Mesendoderm (in vitro differentiated cells): ENCODE measurements around the gene CD300LF.

Experiments used
- DNase-seq: peaks from one replicate; pipeline ENCODE4 v3.0.0; 2013
- H2AK5ac ChIP-seq: 2 replicates; pipeline ENCODE4 v1.6.1; 2013; ENCODE audit warnings: low read length, inconsistent platforms
- H2BK120ac ChIP-seq: 2 replicates; pipeline ENCODE4 v1.6.1; 2013; ENCODE audit warnings: low read depth, mild to moderate bottlenecking, low read length, moderate library complexity, mixed read lengths
- H2BK15ac ChIP-seq: replicated peaks from 2 replicates; pipeline ENCODE4 v1.6.1; 2013; ENCODE audit warnings: low read depth, mild to moderate bottlenecking, moderate library complexity
- H2BK5ac ChIP-seq: 2 replicates; pipeline ENCODE4 v1.6.1; 2013; ENCODE audit warnings: low read length, inconsistent platforms
- H3K18ac ChIP-seq: 2 replicates; pipeline ENCODE4 v1.6.1; 2013; ENCODE audit warnings: mild to moderate bottlenecking, low read length, mixed read lengths
- H3K23ac ChIP-seq: one replicate; pipeline ENCODE4 v1.6.1; 2013; ENCODE audit warnings: low read length
- H3K27ac ChIP-seq: 2 replicates; pipeline ENCODE4 v1.5.1; 2013; ENCODE audit warnings: low read depth, mild to moderate bottlenecking, inconsistent platforms, low read length, moderate library complexity
- H3K27me3 ChIP-seq: 2 replicates; pipeline ENCODE4 v1.6.1; 2013; ENCODE audit warnings: low read length, control low read depth, mild to moderate bottlenecking, inconsistent platforms; ENCODE audit not compliant: insufficient read depth, poor library complexity
- H3K36me3 ChIP-seq: 2 replicates; pipeline ENCODE4 v1.6.1; 2013; ENCODE audit warnings: low read length, inconsistent platforms; ENCODE audit not compliant: control insufficient read depth, insufficient read depth
- H3K4ac ChIP-seq: one replicate; pipeline ENCODE4 v1.6.1; 2013; ENCODE audit warnings: low read depth, mild to moderate bottlenecking, low read length, moderate library complexity
- H3K4me1 ChIP-seq: 2 replicates; pipeline ENCODE4 v1.6.1; 2013; ENCODE audit warnings: low read depth, low read length, inconsistent platforms; ENCODE audit not compliant: control insufficient read depth
- H3K4me2 ChIP-seq: 2 replicates; pipeline ENCODE4 v1.6.1; 2013; ENCODE audit warnings: low read length
- H3K4me3 ChIP-seq: 2 replicates; pipeline ENCODE4 v1.5.1; 2013; ENCODE audit warnings: mild to moderate bottlenecking, low read length
- H3K56ac ChIP-seq: one replicate; pipeline ENCODE4 v1.6.1; 2013; ENCODE audit warnings: low read length
- H3K79me1 ChIP-seq: 2 replicates; pipeline ENCODE4 v1.6.1; 2013; ENCODE audit warnings: low read length, inconsistent platforms
- H3K79me2 ChIP-seq: 2 replicates; pipeline ENCODE4 v1.6.1; 2013; ENCODE audit warnings: mild to moderate bottlenecking, low read length; ENCODE audit not compliant: control insufficient read depth, insufficient read depth
- H3K9ac ChIP-seq: 2 replicates; pipeline ENCODE4 v1.6.1; 2013; ENCODE audit warnings: low read length, inconsistent platforms
- H4K5ac ChIP-seq: one replicate; pipeline ENCODE4 v1.6.1; 2013; ENCODE audit warnings: low read length
- H4K8ac ChIP-seq: one replicate; pipeline ENCODE4 v1.6.1; 2013; ENCODE audit warnings: low read depth, mild to moderate bottlenecking, control low read depth, low read length, moderate library complexity
- WGBS: extraction: QIAGEN DNeasy Blood & Tissue Kit; methylation state at CpG from one replicate; pipeline ENCODE4 v1.1.7; 2013; ENCODE audit warnings: low lambda C conversion rate, missing lambda C conversion rate; ENCODE audit not compliant: insufficient coverage; ENCODE audit errors: extremely low coverage; 5-methylcytosine and 5-hydroxymethylcytosine counted together

CD300LF gene

DNA sequence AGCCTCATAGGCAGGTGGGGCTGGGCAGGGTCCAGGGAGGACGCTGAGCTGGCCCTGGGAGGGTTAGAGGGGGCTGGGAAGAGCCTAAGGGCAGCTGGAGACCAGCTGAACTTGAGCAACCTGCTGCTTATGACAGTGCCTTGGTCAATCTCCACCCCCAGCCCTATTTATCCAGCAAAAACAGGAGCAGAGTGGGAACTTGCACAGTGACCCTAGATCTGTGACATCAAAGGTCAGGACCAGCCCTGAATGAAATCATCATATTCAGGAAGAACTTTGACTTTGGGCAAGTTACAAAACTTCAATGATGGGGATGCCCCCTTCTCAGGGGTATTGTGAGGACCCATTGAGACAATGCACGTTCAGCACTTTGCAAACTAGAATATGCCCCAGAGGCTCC, 9.4 kb downstream of the CD300LF start:
- Histone ChIP-seq H3K23ac (no peak overlapping the region), H2AK5ac (no peak overlapping the region), H3K36me3 (no peaks in the 10 kb centered on the region), H3K79me1 (no peaks in the 10 kb centered on the region), H2BK15ac (no peak overlapping the region), H2BK120ac (no peak overlapping the region), H3K56ac (no peak overlapping the region), H3K4me2 (no peak overlapping the region), H3K27me3 (no peaks in the 10 kb centered on the region), H3K27ac (no peak overlapping the region), H3K4me3 (no peak overlapping the region), H2BK5ac (no peak overlapping the region), H4K5ac (no peak overlapping the region), H3K79me2 (no peaks in the 10 kb centered on the region), H3K18ac (no peak overlapping the region), H3K4ac (no peak overlapping the region), H4K8ac (no peak overlapping the region), H3K9ac (no peak overlapping the region), H3K4me1 (no peaks in the 10 kb centered on the region)
- WGBS, result no CpG with 5 or more reads among the region's 2 CpGs
- no peak for DNase-seq

DNA sequence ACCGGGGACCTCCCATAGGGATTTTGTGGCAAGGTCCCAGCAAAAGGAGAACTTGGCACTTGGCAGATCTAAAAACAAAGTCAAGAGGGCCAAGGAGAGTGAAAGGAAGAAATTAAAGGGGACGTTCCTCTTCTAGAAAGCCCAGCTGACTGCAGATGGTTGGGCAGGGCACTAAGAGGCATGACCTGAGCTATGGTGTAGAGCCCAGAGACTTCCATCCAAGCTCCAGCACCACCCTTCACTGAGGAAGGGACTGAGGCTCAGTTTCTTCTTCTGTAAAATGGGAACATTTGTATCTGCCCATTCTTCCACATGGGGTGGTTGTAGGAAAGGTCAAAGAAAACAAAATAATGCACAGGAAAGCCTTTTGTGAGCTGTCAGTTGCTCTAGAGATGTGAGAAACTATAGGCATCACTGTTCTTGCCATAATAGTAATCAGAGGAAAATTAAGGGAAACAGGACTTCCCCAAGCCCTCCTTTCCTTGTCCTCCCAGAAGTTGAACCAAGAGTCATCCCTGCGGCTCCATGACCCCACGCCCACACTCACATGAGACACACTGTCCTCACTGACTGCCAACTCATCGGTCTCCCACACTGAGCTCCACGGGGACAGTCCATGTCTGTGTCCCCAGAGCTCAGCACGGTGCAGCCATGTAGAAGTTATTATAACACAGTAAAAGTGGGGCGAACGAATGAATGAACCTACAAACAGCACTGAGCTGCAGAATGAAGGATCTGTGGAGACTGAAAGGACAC, 10.4 kb downstream of the CD300LF start:
- no peak overlapping the region for H3K4me3 ChIP-seq
- no peaks in the 10 kb centered on the region for H3K79me1 ChIP-seq
- no peak overlapping the region for H3K27ac ChIP-seq
- no peak overlapping the region for H3K56ac ChIP-seq
- no peak overlapping the region for H3K4me2 ChIP-seq
- H2AK5ac ChIP-seq, result no peak overlapping the region
- no peak overlapping the region for H3K4ac ChIP-seq
- no peak overlapping the region for H4K8ac ChIP-seq
- no peaks in the 10 kb centered on the region for H3K79me2 ChIP-seq
- H2BK5ac ChIP-seq, result no peak overlapping the region
- DNase-seq, result no peak
- WGBS, result no CpG with 5 or more reads among the region's 9 CpGs
- no peak overlapping the region for H2BK120ac ChIP-seq
- H3K18ac ChIP-seq, result no peak overlapping the region
- no peaks in the 10 kb centered on the region for H3K27me3 ChIP-seq
- H3K36me3 ChIP-seq, result no peaks in the 10 kb centered on the region
- H2BK15ac ChIP-seq, result no peak overlapping the region
- H4K5ac ChIP-seq, result no peak overlapping the region
- no peak overlapping the region for H3K23ac ChIP-seq
- no peak overlapping the region for H3K9ac ChIP-seq
- H3K4me1 ChIP-seq, result no peaks in the 10 kb centered on the region

DNA sequence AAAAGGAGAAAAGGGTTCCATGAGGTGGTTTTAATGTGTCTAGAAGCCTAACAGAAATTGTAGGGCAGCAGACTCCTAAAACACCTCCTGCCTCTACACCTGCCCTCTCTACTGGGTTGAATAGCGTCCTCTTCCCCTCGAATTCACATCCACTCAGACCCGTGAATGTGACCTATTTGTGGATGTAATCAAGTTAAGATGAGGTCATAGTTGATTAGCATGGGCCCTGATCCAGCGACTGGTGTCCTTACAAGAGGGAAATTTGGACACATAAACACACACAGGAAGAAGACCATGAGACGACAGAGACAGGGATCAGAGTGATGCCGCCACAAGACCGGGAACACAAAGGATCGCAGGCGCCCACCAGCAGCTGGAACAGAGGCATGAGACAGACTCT, 13.5 kb downstream of the CD300LF start:
- Histone ChIP-seq H2BK5ac (no peak overlapping the region), H3K18ac (no peak overlapping the region), H3K27ac (no peak overlapping the region), H2AK5ac (no peak overlapping the region), H2BK15ac (no peak overlapping the region), H3K27me3 (no peaks in the 10 kb centered on the region), H3K9ac (no peak overlapping the region), H2BK120ac (no peak overlapping the region), H4K8ac (no peak overlapping the region), H3K4ac (no peak overlapping the region), H3K56ac (no peak overlapping the region), H3K36me3 (no peaks in the 10 kb centered on the region), H3K4me2 (no peak overlapping the region), H3K79me1 (no peaks in the 10 kb centered on the region), H3K23ac (no peak overlapping the region), H3K4me1 (no peaks in the 10 kb centered on the region), H3K4me3 (no peak overlapping the region), H4K5ac (no peak overlapping the region), H3K79me2 (no peaks in the 10 kb centered on the region)
- no CpG with 5 or more reads among the region's 9 CpGs for WGBS
- DNase-seq, result no peak

DNA sequence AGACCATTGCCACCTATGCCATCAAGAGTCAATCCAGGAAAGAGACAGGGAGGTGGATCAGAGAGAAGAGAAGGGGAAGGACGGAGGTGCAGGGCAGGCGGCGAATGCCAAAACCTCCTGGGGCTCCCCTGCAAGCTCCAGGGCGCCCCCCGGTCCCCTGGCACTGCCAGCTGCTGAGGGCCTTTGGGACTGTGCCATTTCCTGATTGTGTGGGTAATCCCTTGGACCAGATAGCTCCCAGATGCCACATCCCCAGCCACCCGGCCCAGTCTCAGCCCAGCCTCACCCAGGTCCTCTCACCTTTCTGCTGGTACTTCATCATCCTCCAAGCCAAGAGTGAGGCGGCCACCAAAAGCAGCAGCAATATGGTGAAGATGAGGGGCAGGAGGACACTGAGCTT, 14.7 kb downstream of the CD300LF start:
- no peak overlapping the region for H4K8ac ChIP-seq
- H3K4me2 ChIP-seq, result no peak overlapping the region
- no peak overlapping the region for H3K18ac ChIP-seq
- no CpG with 5 or more reads among the region's 7 CpGs for WGBS
- DNase-seq, result no peak
- no peak overlapping the region for H3K56ac ChIP-seq
- H3K27me3 ChIP-seq, result no peaks in the 10 kb centered on the region
- H3K4ac ChIP-seq, result no peak overlapping the region
- H3K36me3 ChIP-seq, result no peaks in the 10 kb centered on the region
- no peak overlapping the region for H3K27ac ChIP-seq
- no peak overlapping the region for H3K4me3 ChIP-seq
- H2AK5ac ChIP-seq, result no peak overlapping the region
- no peak overlapping the region for H3K9ac ChIP-seq
- no peak overlapping the region for H4K5ac ChIP-seq
- no peaks in the 10 kb centered on the region for H3K79me1 ChIP-seq
- no peaks in the 10 kb centered on the region for H3K79me2 ChIP-seq
- H2BK5ac ChIP-seq, result no peak overlapping the region
- no peak overlapping the region for H2BK15ac ChIP-seq
- no peak overlapping the region for H3K23ac ChIP-seq
- no peaks in the 10 kb centered on the region for H3K4me1 ChIP-seq
- no peak overlapping the region for H2BK120ac ChIP-seq

DNA sequence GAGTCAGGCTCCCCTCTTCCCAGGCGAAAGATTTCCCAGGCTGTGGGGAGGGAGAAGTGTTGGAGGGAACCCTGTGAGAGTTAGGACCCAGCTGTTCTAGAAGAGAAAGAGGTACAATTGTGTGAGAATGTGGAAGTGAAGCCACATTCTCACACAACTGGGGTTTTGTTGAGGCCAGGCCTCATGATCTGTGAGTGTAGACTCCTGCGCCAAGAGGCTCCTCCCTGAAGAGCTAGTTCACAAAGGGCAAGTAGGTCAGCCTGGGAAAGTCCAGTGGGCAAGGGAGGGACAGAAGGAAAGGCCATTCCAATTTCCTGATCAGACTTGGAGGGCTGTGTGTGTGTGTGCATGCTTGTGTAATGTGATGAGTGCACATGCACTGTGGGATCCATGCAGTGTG, 15.2 kb downstream of the CD300LF start:
- no peaks in the 10 kb centered on the region for H3K36me3 ChIP-seq
- no peak overlapping the region for H3K23ac ChIP-seq
- whole genome bisulfite sequencing, result no CpG with 5 or more reads among the region's 2 CpGs
- H2AK5ac ChIP-seq, result no peak overlapping the region
- no peak overlapping the region for H4K8ac ChIP-seq
- no peak overlapping the region for H2BK5ac ChIP-seq
- no peaks in the 10 kb centered on the region for H3K79me2 ChIP-seq
- no peak overlapping the region for H3K4me3 ChIP-seq
- H3K27me3 ChIP-seq, result no peaks in the 10 kb centered on the region
- H4K5ac ChIP-seq, result no peak overlapping the region
- H3K18ac ChIP-seq, result no peak overlapping the region
- H3K56ac ChIP-seq, result no peak overlapping the region
- no peak for DNase-seq
- no peaks in the 10 kb centered on the region for H3K79me1 ChIP-seq
- H2BK15ac ChIP-seq, result no peak overlapping the region
- no peak overlapping the region for H3K27ac ChIP-seq
- H3K4me2 ChIP-seq, result no peak overlapping the region
- H3K4me1 ChIP-seq, result no peaks in the 10 kb centered on the region
- no peak overlapping the region for H2BK120ac ChIP-seq
- no peak overlapping the region for H3K4ac ChIP-seq
- no peak overlapping the region for H3K9ac ChIP-seq

DNA sequence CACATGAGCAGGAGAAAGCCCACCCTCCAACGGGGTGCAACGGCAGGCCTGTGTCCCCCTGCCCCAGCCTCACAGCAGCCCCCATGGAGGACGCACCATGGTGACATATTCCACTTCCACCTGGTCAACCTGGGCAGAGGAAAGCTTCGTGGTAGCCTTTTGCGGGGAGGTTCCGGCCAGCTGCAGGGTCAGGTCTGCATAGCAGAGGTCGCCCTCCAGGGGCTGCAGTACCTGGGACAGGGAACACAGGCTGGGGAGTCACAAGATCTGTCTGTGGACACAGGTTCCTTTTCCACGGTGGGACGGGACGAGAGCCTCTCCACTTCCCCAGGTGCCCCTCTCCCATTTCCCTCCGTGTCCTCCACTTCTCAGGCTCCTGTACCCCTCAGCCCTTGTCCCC, 17.1 kb downstream of the CD300LF start:
- no CpG with 5 or more reads among the region's 11 CpGs for WGBS
- no peak overlapping the region for H3K4me2 ChIP-seq
- H3K56ac ChIP-seq, result no peak overlapping the region
- no peak overlapping the region for H3K27ac ChIP-seq
- no peak overlapping the region for H2BK5ac ChIP-seq
- H3K4me3 ChIP-seq, result no peak overlapping the region
- no peak overlapping the region for H3K18ac ChIP-seq
- H3K36me3 ChIP-seq, result no peaks in the 10 kb centered on the region
- no peaks in the 10 kb centered on the region for H3K79me1 ChIP-seq
- no peaks in the 10 kb centered on the region for H3K79me2 ChIP-seq
- no peak overlapping the region for H2BK120ac ChIP-seq
- H2BK15ac ChIP-seq, result no peak overlapping the region
- no peak overlapping the region for H3K23ac ChIP-seq
- no peak overlapping the region for H3K4ac ChIP-seq
- H3K27me3 ChIP-seq, result no peaks in the 10 kb centered on the region
- no peak overlapping the region for H3K9ac ChIP-seq
- H3K4me1 ChIP-seq, result no peaks in the 10 kb centered on the region
- H4K5ac ChIP-seq, result no peak overlapping the region
- no peak for DNase-seq
- H2AK5ac ChIP-seq, result no peak overlapping the region
- no peak overlapping the region for H4K8ac ChIP-seq
